ENCODE data around the gene LRR1.
A peak's percentile ranks its signal among the peaks of the same experiment; 100 is the strongest.
"Not testable (repeated sequence)": the region's sequence is repeated elsewhere in the genome, so short reads cannot be mapped to it uniquely, and the experiment has no call there.

LRR1 gene

GRCh38 chr14:49586673-49587460 lies 11.9 kb upstream of the LRR1 start:
- peak; percentile 85 for DNase-seq

GRCh38 chr14:49589387-49589786 lies 9.4 kb upstream of the LRR1 start:
- no peak for DNase-seq

- no peak for DNase-seq
Observed at GRCh38 chr14:49593016-49593415, 5.7 kb upstream of the LRR1 start.

GRCh38 chr14:49594347-49595091 lies 4.2 kb upstream of the LRR1 start:
- no peak for DNase-seq

GRCh38 chr14:49598189-49598484 lies 603 bp upstream of the LRR1 start:
- no peak for DNase-seq

- no peak for DNase-seq
Observed at GRCh38 chr14:49607583-49607982, 8.8 kb downstream of the LRR1 start.

- DNase-seq = no peak
Observed at GRCh38 chr14:49612251-49612650, 13.5 kb downstream of the LRR1 start.

- DNase-seq = no peak
Observed at GRCh38 chr14:49612671-49613070, 13.9 kb downstream of the LRR1 start.

- no peak for DNase-seq
Observed at GRCh38 chr14:49614196-49614595, 15.5 kb downstream of the LRR1 start.

- no peak for DNase-seq
Observed at GRCh38 chr14:49615776-49616175, 17.0 kb downstream of the LRR1 start.

- DNase-seq = no peak
Observed at GRCh38 chr14:49617852-49618519, 19.2 kb downstream of the LRR1 start.

- not testable (repeated sequence) for DNase-seq
Observed at GRCh38 chr14:49619273-49619672, 20.5 kb downstream of the LRR1 start.

- DNase-seq = no peak
Observed at GRCh38 chr14:49619730-49620129, 21.0 kb downstream of the LRR1 start.

GRCh38 chr14:49620182-49621113 lies 21.7 kb downstream of the LRR1 start, which contains the start of the genes MGAT2 and RPL36AL:
Gene MGAT2 (plus strand): TSS chr14:49620799. CDS start chr14:49621269, 470 bp downstream.
Gene RPL36AL (minus strand): TSS chr14:49620626. CDS start chr14:49619104, 1,522 bp downstream.
- peak; percentile 99 for DNase-seq

GRCh38 chr14:49621114-49621881 lies 22.6 kb downstream of the LRR1 start:
- DNase-seq = peak; percentile 72

- no peak for DNase-seq
Observed at GRCh38 chr14:49622022-49622607, 23.4 kb downstream of the LRR1 start.

- no peak for DNase-seq
Observed at GRCh38 chr14:49623387-49623786, 24.6 kb downstream of the LRR1 start.

GRCh38 chr14:49623941-49624839 lies 25.4 kb downstream of the LRR1 start:
- no peak for DNase-seq

- DNase-seq = peak; percentile 96
Observed at GRCh38 chr14:49633640-49634546, 35.2 kb downstream of the LRR1 start.

Measured in DMS79 treated with DMSO at 0.1 percent for 48 hours (cell line).